GM19328 (cell line): Measurements from ENCODE around the gene PARVB.
"Not testable (repeated sequence)": the region's sequence is repeated elsewhere in the genome, so short reads cannot be mapped to it uniquely, and the experiment has no call there.

Experiments
- ATAC-seq: cut with Tn5 transposase; IDR thresholded peaks from one replicate; pipeline ENCODE4 v1.9.1; 2021; ENCODE audit warnings: mild to moderate bottlenecking, moderate library complexity; ENCODE audit not compliant: unreplicated experiment

PARVB gene

DNA sequence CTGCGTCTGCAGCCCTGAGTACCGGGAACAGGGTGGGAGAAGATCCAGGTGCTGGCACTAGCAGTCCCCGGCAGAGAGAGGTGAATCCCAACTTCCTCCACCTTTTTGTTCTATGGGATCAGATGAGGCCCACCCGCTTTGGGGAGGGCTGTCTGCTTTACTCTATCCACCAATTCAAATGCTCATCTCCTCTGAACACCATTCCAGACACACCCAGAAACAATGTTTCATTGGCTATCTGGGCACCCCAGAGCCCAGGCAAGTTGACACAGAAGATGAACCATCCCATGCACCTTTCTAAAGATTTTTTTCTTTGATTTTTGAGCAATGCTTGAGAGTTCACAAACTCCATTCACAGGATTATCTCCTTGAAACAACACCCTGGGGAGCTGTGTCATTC, 78.0 kb downstream of the PARVB start:
- ATAC-seq, result no peak

GRCh38 chr22:44102856-44103255, 78.8 kb downstream of the PARVB start:
- ATAC-seq, result no peak

GRCh38 chr22:44103735-44104480, 79.8 kb downstream of the PARVB start:
- ATAC-seq, result no peak

DNA sequence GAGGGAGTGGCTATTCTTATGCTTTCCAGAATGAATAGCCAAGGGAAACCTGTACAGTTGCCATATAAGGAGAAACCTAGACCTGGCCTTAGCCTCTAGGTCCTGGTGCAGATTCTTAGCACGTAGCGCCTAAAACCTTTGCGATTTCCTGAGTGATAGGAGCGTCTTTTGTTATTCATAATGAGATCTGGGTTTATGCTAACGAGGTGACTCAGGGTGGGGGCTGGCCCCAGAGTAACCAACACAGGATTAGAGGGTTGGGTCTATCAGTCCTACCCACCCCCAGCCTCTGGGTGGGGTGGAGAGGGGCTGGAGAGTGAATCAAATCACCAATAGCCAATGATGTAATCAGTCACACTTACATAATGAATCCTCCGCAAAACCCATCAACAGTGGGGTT, 83.2 kb downstream of the PARVB start:
- ATAC-seq, result no peak

GRCh38 chr22:44108076-44108475, 84.0 kb downstream of the PARVB start:
- no peak for ATAC-seq

- no peak for ATAC-seq
These were observed 84.8 kb downstream of the PARVB start for GRCh38 chr22:44108806-44109385.

GRCh38 chr22:44109416-44109815, 85.3 kb downstream of the PARVB start:
- ATAC-seq, result no peak

GRCh38 chr22:44110656-44111055, 86.6 kb downstream of the PARVB start:
- not testable (repeated sequence) for ATAC-seq

GRCh38 chr22:44111562-44112155, 87.6 kb downstream of the PARVB start:
- ATAC-seq, result no peak

- ATAC-seq, result no peak
These were observed 88.1 kb downstream of the PARVB start for GRCh38 chr22:44112191-44112590.

DNA sequence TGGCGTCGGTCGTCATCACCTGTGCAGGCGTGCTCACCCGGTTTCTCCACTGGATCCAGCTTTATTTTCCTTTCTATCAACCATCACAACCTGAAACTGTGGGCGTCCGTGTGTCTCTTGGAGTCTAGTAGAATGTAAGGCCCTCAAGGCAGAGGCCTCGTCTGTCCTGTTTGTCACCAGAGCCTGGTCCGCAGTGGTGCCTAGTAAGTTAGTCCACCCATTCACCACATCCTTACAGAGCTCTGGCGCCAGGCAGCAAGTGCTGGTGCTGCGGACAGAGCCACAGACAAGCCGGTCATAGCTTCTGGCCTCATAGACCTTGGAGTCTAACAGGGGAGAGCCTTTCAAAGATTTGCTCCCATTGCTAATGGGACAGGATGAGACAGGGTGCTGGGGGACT, 92.2 kb downstream of the PARVB start:
- ATAC-seq, result no peak

DNA sequence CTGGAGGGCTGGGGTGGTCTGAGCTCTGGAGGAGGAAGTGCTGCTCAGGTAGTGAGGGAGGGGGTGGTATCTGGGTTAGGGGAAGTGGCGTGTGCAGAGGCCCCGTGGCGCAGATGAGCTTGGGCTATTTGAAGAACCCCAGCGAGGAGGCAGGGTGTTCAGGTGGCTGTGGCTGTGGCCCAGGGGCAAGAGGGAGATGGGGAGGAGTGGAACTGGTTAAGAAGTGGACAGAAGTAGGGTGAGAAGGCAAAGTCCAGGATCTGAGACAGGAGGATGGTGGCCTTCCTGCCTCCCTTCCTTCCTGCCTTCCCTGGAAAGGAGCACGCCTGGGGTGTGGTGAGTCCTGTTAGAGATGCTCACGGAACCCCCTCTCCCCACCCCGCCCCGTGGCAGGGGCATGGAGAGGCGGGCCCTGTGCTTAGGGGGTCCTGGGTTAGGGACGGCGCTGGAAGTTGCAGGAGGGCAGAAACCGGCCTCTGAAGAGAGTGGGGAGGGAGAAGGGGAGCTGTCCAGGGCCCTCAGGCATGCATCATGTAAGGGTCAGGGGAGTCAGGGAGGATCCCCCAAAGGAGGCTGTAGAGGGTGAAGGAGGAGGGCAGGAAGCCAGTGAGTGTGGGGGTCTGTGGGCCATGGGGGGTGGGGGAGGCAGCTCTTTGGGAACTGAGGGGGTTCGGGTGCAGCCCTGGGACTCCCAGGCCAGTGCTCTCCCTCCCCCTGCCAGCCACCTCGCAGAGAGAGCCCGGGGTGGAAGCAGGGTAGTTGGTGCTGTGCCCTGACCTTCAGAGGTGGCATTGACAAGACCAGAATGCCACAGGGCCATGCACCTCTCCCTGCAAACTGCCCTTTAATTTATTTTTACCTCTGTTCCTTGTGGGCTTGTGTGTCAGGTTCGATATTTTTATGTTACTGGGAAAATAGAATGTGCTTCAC, 92.9 kb downstream of the PARVB start:
- no peak for ATAC-seq

DNA sequence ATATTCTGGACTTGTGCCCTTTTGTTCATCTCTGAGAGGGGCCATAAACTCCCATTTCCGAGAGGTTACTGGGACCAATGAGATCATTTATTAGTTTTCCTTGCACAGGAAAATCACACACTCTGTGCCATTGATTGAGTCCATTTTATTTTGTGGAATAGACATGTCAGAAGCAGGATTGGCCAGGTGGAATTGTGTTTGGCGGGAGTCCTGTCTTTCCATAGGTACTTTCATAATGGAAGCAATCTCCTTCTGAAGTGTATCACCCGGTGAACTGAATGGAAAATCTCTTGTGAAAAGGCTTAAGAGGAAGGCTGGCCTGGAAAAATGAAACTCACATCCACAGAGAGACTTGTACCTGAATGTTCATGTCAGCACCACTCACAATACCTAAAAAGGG, 93.6 kb downstream of the PARVB start:
- ATAC-seq, result no peak

- no peak for ATAC-seq
These were observed 94.7 kb downstream of the PARVB start for GRCh38 chr22:44118645-44119315.

- no peak for ATAC-seq
These were observed 95.7 kb downstream of the PARVB start for GRCh38 chr22:44119669-44120313.

DNA sequence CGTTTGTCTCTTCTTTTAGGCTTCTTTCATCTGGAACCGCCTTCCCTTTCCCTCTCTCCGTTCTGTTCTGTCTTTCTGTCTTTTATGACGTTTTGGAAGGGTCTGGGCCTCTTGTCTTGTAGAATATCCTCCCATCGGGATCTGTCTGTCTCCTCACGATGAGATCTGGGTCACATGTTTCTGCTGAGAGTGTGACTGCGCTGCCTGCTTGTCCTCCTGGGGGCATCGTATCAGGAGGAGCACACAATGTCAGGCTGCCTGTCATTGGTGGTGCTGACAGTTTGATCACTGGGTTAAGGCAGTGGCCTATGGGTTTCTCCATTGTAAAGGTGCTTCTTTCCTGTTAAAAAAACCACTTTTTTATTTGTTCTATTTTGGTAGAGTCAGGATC, 96.2 kb downstream of the PARVB start:
- no peak for ATAC-seq

DNA sequence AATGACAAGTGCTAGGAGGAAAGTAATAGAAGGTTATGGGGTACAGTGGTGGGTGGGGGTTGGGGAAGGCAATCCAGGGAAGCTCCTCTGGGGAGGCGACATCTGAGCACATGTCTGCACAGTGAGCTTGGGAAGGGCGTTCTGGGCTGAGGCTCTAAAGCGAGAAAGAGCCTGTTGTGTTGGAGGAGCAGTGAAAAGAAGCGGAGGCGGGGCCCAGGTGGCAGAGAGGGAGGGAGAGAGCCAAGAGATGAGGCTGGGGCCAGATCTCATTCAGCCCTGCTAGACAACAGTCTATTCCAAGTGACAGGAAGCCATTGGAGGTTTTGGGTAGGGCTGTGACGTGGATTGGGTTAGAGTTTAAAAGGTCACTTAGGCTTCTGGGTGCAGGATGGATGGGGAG, 101.3 kb downstream of the PARVB start:
- ATAC-seq, result no peak

DNA sequence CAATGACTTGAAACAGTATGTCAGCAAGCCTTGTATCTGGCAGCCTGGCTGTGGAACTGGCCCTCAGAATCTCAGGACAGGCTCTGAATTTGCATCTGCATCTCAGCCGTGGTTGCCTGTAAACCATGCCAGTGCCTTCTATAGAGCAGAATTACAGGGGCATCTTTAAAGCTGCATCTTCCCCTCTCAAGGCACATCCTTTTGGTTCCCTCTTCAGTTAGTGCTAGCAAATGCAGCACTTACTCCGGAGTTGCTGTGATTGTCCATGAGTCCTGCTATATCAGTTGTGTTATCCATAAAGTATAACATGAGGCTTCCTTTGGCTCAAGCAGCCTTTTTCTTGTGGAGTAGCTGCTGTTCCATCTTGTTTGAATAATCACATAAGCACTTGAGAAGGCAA, 102.7 kb downstream of the PARVB start:
- ATAC-seq, result no peak

GRCh38 chr22:44127356-44127755, 103.3 kb downstream of the PARVB start:
- ATAC-seq, result no peak

DNA sequence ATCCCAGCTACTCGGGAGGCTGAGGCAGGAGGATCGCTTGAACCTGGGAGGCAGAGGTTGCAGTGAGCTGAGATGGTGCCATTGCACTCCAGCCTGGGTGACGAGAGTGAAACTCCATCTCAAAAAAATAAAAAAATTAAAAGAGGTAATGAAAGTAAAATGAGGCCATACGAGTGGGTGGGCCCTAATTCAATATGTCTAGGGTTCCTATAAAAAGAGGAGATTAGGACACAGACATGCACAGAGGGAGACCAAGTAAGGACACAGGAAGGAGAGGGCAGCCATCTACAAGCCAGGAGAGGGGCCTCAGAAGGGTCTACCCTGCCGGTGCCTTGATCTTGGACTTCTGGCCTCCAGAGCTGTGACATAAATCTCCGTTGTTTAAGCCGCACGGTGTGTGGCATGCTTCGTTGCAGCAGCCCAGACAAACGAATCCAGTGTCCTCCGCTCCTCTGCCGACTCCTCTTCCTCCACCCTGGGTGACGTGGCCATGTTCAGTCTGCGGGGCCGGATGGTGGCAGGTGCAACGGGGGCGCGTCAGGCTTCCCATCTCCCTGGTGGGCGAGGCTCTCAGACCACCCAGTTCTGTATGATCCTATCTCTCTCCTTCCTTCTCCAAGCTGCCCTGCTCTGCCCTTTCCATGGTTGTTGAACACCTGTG, 105.0 kb downstream of the PARVB start:
- no peak for ATAC-seq
